Fibroblast of peridontal ligament (primary cell): ENCODE measurements around the gene TBCD.
A peak's percentile ranks its signal among the peaks of the same experiment; 100 is the strongest.
"Not testable (repeated sequence)": the region's sequence is repeated elsewhere in the genome, so short reads cannot be mapped to it uniquely, and the experiment has no call there.

Source experiments
- DNase-seq: peaks from one replicate; pipeline ENCODE4 v3.0.0-alpha.2; 2010; ENCODE audit errors: extremely low read depth

The TBCD gene

GRCh38 chr17:82939621-82940135 lies 187.8 kb downstream of the TBCD start:
- DNase-seq, result no peak

- DNase-seq, result no peak
Observed at GRCh38 chr17:82940226-82941020, 188.6 kb downstream of the TBCD start.

GRCh38 chr17:82941021-82942001 lies 189.4 kb downstream of the TBCD start:
- no peak for DNase-seq

- DNase-seq, result no peak
Observed at GRCh38 chr17:82942166-82943130, 190.6 kb downstream of the TBCD start.

GRCh38 chr17:82943339-82943738 lies 191.5 kb downstream of the TBCD start:
- no peak for DNase-seq

GRCh38 chr17:82943751-82944150 lies 191.9 kb downstream of the TBCD start:
- no peak for DNase-seq

GRCh38 chr17:82944990-82945389 lies 193.1 kb downstream of the TBCD start:
- peak; percentile 3 for DNase-seq

GRCh38 chr17:82946081-82946480 lies 194.2 kb downstream of the TBCD start:
- no peak for DNase-seq

- DNase-seq, result no peak
Observed at GRCh38 chr17:82947051-82947991, 195.5 kb downstream of the TBCD start.

GRCh38 chr17:82948081-82948511 lies 196.2 kb downstream of the TBCD start:
- DNase-seq, result no peak

GRCh38 chr17:82948957-82949356 lies 197.1 kb downstream of the TBCD start:
- no peak for DNase-seq

GRCh38 chr17:82949361-82949760 lies 197.5 kb downstream of the TBCD start:
- no peak for DNase-seq

- DNase-seq, result no peak
Observed at GRCh38 chr17:82949984-82950383, 198.1 kb downstream of the TBCD start.

GRCh38 chr17:82950525-82951102 lies 198.7 kb downstream of the TBCD start:
- DNase-seq, result no peak

- no peak for DNase-seq
Observed at GRCh38 chr17:82952019-82952418, 200.2 kb downstream of the TBCD start.

GRCh38 chr17:82955106-82955505 lies 203.2 kb downstream of the TBCD start:
- not testable (repeated sequence) for DNase-seq

GRCh38 chr17:82955627-82956026 lies 203.8 kb downstream of the TBCD start:
- not testable (repeated sequence) for DNase-seq

GRCh38 chr17:82956146-82956725 lies 204.4 kb downstream of the TBCD start:
- no peak for DNase-seq

- DNase-seq, result no peak
Observed at GRCh38 chr17:82956726-82957468, 205.0 kb downstream of the TBCD start.
